Measurements from ENCODE around the gene TBC1D1. TPM values are rescaled to one million over a fixed set of nuclear protein-coding genes. Genes with fewer than 3 reads are reported as not detected.

Gene TBC1D1
- total RNA-seq, 1 donor from 2014 or later: 56.5 TPM

DNA sequence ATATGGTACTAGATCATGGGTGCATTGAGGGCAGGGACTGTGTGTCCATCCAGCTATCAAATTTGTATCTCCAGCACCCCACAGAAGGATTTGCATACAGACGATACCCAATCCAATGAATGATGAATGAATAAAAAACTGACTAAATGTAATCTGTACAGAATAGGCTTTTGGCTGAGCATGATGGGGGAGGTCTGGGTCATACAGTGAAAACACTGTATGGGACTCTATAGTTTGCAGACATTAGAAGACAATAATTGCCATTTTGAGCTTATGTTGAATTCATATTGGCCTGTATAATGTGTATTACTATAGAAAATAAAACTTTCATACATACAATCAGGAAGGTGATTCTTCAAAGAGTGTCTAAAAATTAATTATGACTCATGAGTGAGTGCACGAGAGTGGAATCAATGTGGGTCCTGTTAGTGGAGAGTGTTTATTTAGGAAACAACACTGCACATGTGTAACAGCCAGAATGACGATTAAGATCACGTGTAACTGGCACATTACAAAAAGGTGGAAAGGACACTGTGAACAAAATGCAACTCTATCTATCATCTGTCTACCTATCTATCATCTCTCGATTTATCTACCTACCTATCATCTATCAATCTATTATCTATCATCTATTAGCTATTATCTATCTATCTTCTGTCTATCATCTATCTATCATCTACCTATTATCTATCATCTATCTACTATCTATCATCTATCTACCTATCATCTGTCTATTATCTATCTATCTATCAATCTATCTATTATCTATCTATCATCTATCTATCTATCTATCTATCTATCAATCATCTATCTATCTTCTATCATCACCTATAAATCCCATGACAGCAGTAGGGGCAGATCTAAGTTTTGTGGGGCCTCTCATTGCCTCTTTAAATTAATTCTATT lies 270.6 kb downstream of the TBC1D1 start:
- ATAC-seq (no peak), DNase-seq (no peak)
- intact Hi-C loops (cut with DNase I): no loop called here
- peaks cover 25% of the 10 kb centered on the region for H3K4me1 ChIP-seq
- TF ChIP-seq, protein P1, sequence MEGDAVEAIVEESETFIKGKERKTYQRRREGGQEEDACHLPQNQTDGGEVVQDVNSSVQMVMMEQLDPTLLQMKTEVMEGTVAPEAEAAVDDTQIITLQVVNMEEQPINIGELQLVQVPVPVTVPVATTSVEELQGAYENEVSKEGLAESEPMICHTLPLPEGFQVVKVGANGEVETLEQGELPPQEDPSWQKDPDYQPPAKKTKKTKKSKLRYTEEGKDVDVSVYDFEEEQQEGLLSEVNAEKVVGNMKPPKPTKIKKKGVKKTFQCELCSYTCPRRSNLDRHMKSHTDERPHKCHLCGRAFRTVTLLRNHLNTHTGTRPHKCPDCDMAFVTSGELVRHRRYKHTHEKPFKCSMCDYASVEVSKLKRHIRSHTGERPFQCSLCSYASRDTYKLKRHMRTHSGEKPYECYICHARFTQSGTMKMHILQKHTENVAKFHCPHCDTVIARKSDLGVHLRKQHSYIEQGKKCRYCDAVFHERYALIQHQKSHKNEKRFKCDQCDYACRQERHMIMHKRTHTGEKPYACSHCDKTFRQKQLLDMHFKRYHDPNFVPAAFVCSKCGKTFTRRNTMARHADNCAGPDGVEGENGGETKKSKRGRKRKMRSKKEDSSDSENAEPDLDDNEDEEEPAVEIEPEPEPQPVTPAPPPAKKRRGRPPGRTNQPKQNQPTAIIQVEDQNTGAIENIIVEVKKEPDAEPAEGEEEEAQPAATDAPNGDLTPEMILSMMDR (IDR thresholded peaks at IDR 0.05): no peak
- H3K27ac ChIP-seq: no peak overlapping the region
- no peaks in the 10 kb centered on the region for H3K36me3 ChIP-seq
- H3K27me3 ChIP-seq (ENCODE audit: low read depth): no peaks in the 10 kb centered on the region
- no peak overlapping the region for H3K4me3 ChIP-seq
- H3K9me3 ChIP-seq: no peaks in the 10 kb centered on the region

DNA sequence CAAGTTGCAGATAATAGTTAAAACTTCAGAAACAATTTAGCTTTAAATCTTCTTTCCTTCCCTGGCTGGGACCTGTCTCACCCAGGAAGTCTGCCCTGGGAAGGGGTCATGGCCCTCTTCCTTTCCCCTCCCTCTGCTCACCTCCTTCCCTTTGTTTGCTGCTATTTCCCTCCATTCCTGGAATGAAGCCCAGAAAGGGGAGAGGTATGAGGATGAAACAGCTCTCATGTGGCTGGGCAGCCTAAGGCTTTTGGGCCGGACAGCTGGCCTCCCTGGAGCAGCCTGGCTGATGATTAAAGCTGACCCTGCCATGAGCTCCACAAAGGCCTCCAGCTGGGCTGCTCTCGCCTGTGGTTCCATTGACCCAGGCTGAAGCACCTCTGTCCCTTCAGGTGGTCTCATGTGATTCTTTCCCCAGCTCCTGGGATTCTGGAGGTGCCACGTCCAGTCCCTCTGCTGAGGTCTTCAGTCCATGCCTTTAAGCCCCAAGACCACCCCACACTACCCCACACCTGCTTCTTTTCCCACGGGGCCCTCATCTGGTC lies 271.4 kb downstream of the TBC1D1 start:
- no peak overlapping the region for H3K4me3 ChIP-seq
- TF ChIP-seq, protein P1 (IDR thresholded peaks at IDR 0.05): no peak
- H3K27me3 ChIP-seq (ENCODE audit: low read depth): no peaks in the 10 kb centered on the region
- no peaks in the 10 kb centered on the region for H3K36me3 ChIP-seq
- no peaks in the 10 kb centered on the region for H3K9me3 ChIP-seq
- intact Hi-C loops (cut with DNase I): no loop called here
- no peak overlapping the region for H3K27ac ChIP-seq
- ATAC-seq (peak; percentile 9 to 27), DNase-seq (no peak)
- H3K4me1 ChIP-seq: peaks cover 25% of the 10 kb centered on the region

DNA sequence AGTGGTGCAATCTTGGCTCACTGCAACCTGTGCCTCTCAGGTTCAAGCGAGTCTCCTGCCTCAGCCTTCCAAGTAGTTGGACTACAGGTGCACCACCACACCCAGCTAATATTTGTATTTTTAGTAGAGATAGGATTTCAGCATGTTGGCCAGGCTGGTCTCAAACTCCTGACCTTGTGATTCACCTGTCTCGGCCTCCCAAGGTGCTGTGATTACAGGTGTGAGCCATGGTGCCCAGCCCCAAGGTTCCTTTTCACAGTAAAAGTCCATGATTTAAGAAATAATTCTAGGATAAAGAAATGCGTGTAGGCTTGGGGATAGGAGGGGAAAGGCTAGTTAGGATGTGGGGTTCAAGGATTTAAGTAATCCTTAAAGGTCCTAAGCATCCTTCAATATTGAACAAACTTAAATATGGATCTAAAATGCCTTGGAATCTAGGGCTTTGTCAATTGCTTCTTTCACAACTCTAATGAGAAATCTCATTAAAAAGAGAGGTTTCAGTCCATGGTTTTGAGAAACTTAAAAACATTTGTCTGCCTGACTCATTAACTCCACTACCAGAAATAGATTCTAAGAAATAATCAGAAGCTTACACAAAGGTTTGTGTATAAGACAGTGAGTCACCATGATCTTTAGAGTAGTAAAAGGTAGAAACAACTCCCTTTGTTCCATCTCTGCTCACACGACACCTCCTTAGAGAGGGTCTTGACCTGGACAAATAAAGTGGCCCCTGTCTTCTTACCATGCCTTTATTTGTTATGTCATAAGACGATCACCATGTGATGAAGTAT lies 272.5 kb downstream of the TBC1D1 start:
- intact Hi-C loops (cut with DNase I): no loop called here
- no peaks in the 10 kb centered on the region for H3K36me3 ChIP-seq
- TF ChIP-seq, protein P1 (IDR thresholded peaks at IDR 0.05): no peak
- peaks cover 20% of the 10 kb centered on the region for H3K4me1 ChIP-seq
- H3K9me3 ChIP-seq: no peaks in the 10 kb centered on the region
- no peak overlapping the region for H3K27ac ChIP-seq
- ATAC-seq (no peak), DNase-seq (no peak)
- no peak overlapping the region for H3K4me3 ChIP-seq
- H3K27me3 ChIP-seq (ENCODE audit: low read depth): no peaks in the 10 kb centered on the region

DNA sequence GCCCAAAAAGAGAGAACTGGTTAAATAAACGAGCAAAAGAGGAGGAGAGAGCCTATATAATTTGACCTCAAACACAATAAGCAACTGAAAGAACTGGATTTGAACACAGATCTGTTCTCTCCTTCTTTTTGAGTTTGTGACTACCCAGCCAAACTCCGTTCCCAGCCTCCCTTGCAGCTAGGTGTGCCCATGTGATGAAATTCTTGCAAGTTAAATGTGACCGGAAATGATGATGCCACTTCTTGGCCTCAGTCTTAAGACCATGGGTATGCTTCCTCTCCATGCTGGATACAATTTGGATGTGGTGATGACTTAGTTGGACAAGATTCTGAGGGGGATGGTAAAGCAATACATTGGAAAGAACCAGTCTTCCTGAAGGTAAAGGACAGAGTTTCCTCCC lies 273.5 kb downstream of the TBC1D1 start:
- ATAC-seq (no peak), DNase-seq (no peak)
- Histone ChIP-seq H3K4me3 (no peak overlapping the region), H3K27ac (no peak overlapping the region), H3K9me3 (no peaks in the 10 kb centered on the region), H3K4me1 (peaks cover 20% of the 10 kb centered on the region), H3K27me3 (ENCODE audit: low read depth) (no peaks in the 10 kb centered on the region), H3K36me3 (no peaks in the 10 kb centered on the region)
- intact Hi-C loops (cut with DNase I): no loop called here
- TF ChIP-seq, protein P1 (IDR thresholded peaks at IDR 0.05): no peak

DNA sequence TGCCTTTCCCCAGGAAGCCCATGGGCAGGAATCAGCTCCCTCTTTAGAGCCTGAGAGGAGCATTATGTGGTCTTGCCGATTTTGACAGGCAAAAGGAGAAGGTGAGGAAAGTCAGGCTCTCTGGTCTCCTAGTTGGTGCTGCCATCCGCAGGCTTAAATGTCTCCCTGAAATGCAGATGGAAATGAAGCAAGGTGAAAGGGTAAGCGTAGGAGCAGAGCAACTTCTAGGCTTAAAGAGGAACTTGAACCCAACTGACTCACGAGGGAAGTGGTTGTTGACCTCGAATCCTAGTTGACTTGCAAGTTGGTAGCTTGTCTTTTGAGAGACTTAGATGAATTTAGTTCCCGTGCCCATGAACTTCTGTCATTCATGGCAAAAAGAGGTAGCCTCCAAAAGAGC lies 275.2 kb downstream of the TBC1D1 start:
- TF ChIP-seq, protein P1 (IDR thresholded peaks at IDR 0.05): no peak
- intact Hi-C loops (cut with DNase I): no loop called here
- Histone ChIP-seq H3K36me3 (no peaks in the 10 kb centered on the region), H3K9me3 (no peaks in the 10 kb centered on the region), H3K4me3 (no peak overlapping the region), H3K4me1 (peaks cover 7% of the 10 kb centered on the region), H3K27me3 (ENCODE audit: low read depth) (no peaks in the 10 kb centered on the region), H3K27ac (no peak overlapping the region)
- no peak for DNase-seq
- ATAC-seq: peak; percentile 72 to 77

Data from lower lobe of right lung (tissue), 2 donors.